Measurements from ENCODE around the gene MRPL53. TPM values are rescaled to one million over a fixed set of nuclear protein-coding genes. Genes with fewer than 3 reads are reported as not detected.
A peak's percentile ranks its signal among the peaks of the same experiment; 100 is the strongest.

MRPL53 gene
- total and polyA plus RNA-seq, 2 of the 13 experiments (the other 11 are each of a cell fraction or from before 2014, with no cell fraction given), result 34.3 to 51.9 TPM

DNA sequence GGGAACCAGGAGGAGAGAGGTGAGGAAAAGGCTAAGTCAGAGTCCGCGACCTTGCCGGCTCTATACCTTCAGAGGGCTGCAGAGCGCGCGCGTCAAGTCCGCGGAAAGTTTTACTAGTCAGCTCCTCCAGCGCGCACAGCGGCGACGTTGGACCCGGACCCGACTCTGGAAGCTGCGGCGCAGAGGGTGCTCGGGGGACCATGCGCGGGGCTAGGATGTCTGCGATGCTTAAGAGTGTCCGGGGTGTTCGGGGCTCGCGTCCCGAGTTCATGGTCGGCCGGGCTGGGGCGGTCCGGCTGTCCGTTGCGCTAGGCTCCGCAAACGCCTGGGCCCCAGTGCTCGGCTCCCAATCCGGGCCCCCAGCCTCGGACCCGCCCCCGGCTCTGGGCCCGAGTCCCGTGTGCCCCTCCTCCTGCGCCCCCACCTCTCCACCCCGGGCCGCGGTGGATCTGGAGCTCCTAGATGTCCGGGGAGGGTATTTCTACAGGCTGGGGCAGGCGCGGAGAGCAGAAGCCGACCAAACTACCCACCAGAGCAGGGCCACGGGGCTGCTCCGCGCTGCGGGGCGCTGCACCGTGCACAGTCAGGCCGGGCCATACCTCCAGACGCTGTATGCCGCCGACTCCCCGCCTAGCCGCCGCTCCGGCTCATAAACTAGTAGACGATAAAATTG lies 26.9 kb upstream of the MRPL53 start, which contains the start of gene LBX2 (continued):
- TF ChIP-seq, protein P1, sequence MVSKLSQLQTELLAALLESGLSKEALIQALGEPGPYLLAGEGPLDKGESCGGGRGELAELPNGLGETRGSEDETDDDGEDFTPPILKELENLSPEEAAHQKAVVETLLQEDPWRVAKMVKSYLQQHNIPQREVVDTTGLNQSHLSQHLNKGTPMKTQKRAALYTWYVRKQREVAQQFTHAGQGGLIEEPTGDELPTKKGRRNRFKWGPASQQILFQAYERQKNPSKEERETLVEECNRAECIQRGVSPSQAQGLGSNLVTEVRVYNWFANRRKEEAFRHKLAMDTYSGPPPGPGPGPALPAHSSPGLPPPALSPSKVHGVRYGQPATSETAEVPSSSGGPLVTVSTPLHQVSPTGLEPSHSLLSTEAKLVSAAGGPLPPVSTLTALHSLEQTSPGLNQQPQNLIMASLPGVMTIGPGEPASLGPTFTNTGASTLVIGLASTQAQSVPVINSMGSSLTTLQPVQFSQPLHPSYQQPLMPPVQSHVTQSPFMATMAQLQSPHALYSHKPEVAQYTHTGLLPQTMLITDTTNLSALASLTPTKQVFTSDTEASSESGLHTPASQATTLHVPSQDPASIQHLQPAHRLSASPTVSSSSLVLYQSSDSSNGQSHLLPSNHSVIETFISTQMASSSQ (IDR thresholded peaks at IDR 0.05; ENCODE audit: low read depth), result no peak
- TF ChIP-seq, protein P1 (CRISPR knock-in tag; IDR thresholded peaks at IDR 0.05; ENCODE audit: borderline replicate concordance), result no peak
- no peak for TF ChIP-seq KDM1A (CRISPR knock-in tag; IDR thresholded peaks at IDR 0.05)
- TF ChIP-seq MED1 (CRISPR knock-in tag; IDR thresholded peaks at IDR 0.05), result no peak
- peak; percentile 26; the same call in 1 of the 2 replicates for TF ChIP-seq ZNF772 (CRISPR knock-in tag; IDR thresholded peaks at IDR 0.05)

DNA sequence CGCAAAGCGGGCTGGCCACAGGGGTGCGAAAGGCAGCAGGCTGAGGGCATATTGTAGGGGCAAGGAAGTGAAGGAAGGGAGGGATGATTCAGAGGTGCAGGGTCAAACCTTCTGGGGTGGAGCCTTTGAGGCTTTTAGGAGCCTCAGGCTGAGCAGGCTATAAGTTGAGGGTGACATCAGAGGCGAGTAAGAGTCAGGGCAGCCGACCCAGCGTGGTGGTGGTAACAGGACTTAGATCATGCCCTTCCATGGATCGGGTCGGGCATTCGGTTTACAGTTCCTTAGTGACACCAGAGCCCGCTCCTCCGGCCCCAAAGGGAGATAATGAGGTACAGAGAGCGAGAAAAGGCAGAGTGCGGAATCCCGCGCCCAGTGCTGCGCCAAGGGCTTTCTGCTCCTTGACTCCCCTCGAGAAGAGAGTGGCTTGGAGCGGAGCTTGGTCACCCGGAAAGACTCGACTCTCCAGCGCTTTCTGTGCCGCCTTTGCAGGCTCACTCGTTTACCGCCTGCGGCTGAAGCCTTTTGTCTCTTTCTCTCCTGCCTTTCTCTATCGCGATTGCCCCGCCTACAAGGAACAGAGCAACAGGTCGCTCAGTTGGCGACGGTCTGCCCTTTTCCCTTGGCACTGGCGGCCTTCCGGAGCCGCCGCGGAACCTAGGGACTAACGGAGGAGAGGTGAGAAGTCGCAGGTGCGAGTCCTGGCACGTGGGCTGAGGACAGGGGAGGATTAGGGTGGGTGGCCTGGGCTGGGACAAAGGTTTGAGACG lies 26.2 kb upstream of the MRPL53 start:
- Histone ChIP-seq H2AFZ (ENCODE audit: low read length) (no peak overlapping the region), H3K27ac (ENCODE audit: extremely low read length, insufficient read depth, low read length) (peak overlapping the region; percentile 70), H3K9ac (ENCODE audit: insufficient read depth, low read depth, low read length) (peak overlapping the region; percentile 50), H3K4me3 (replicated peaks in 1 of 3; ENCODE audit: insufficient read depth in 1 of 3, low read depth in 2 of 3, low read length in 3 of 3) (peak overlapping the region; percentile 32 to 66 (median 53); a peak in 5 of 6 replicates), H3K27me3 (ENCODE audit: control insufficient read depth in 1 of 2, insufficient read depth in 2 of 2, low read length in 2 of 2) (no peaks in the 10 kb centered on the region; a peak in 1 of 5 replicates), H3K4me2 (ENCODE audit: low read depth, low read length) (peak overlapping the region; percentile 92), H3K4me1 (ENCODE audit: insufficient read depth, low read length) (peaks cover 66% of the 10 kb centered on the region), H3K79me2 (ENCODE audit: insufficient read depth, low read length) (peaks cover 23% of the 10 kb centered on the region), H3K36me3 (replicated peaks in 1 of 2; ENCODE audit: control insufficient read depth in 1 of 2, insufficient read depth in 2 of 2, low read length in 2 of 2) (peaks cover 2 to 6% of the 10 kb centered on the region in 2 experiments), H4K20me1 (ENCODE audit: insufficient read depth, low read length) (no peaks in the 10 kb centered on the region), H3K9me3 (ENCODE audit: low read length) (no peaks in the 10 kb centered on the region)
- in situ Hi-C loops (cut with HindIII; ENCODE audit: extremely low pct_ligation_motif_present, low pct_unique_long_range_greater_than_20kb), result no loop called here
- intact Hi-C loops (cut with micrococcal nuclease; ENCODE audit: unreplicated experiment), result loop anchor here (10.0 kb wide), 1 partner anchor 1804 kb away; no protein-coding TSS in a partner anchor
- DNase-seq (ENCODE audit: low spot score) (no peak), FAIRE-seq (no peak), ATAC-seq (no peak)
- ChIA-PET POLR2A (interaction anchor here (1.0 to 16.5 kb wide), 11 partner anchors 9 to 69 kb away, joined by 3 to 795 read pairs (median 6); partner anchors contain the start of genes AUP1, CCDC142, DQX1 and HTRA2), CTCF (ENCODE audit: low intra/inter-chr PET ratio, low total read pairs) (no interaction called here)
- WGBS (ENCODE audit: low lambda C conversion rate), result 77% methylated on average over 41 of the region's 41 CpGs
- no TSS peak for BruUV-seq (replicated peaks)
- TF ChIP-seq ZSCAN22 (CRISPR knock-in tag; IDR thresholded peaks at IDR 0.05) (no peak), ZNF75D (CRISPR knock-in tag; IDR thresholded peaks at IDR 0.05; ENCODE audit: borderline replicate concordance) (0 out of 2 replicates have a peak, but pooled peaks have one; percentile 45), ZMYM3 (CRISPR knock-in tag; IDR thresholded peaks at IDR 0.05) (no peak)
- TF ChIP-seq, protein P2, sequence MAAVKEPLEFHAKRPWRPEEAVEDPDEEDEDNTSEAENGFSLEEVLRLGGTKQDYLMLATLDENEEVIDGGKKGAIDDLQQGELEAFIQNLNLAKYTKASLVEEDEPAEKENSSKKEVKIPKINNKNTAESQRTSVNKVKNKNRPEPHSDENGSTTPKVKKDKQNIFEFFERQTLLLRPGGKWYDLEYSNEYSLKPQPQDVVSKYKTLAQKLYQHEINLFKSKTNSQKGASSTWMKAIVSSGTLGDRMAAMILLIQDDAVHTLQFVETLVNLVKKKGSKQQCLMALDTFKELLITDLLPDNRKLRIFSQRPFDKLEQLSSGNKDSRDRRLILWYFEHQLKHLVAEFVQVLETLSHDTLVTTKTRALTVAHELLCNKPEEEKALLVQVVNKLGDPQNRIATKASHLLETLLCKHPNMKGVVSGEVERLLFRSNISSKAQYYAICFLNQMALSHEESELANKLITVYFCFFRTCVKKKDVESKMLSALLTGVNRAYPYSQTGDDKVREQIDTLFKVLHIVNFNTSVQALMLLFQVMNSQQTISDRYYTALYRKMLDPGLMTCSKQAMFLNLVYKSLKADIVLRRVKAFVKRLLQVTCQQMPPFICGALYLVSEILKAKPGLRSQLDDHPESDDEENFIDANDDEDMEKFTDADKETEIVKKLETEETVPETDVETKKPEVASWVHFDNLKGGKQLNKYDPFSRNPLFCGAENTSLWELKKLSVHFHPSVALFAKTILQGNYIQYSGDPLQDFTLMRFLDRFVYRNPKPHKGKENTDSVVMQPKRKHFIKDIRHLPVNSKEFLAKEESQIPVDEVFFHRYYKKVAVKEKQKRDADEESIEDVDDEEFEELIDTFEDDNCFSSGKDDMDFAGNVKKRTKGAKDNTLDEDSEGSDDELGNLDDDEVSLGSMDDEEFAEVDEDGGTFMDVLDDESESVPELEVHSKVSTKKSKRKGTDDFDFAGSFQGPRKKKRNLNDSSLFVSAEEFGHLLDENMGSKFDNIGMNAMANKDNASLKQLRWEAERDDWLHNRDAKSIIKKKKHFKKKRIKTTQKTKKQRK (IDR thresholded peaks at IDR 0.05; ENCODE audit: low read length), result no peak

Measured in HepG2 (cell line).